OCI-LY3 (cell line): Measurements from ENCODE around the gene ROPN1L.

Experiments
- EZH2phosphoT487 ChIP-seq: fragments of 200-600 bp; shearing (Covaris generic); IDR thresholded peaks from 2 replicates; pipeline ENCODE4 v1.6.1; 2018; ENCODE audit warnings: antibody characterized with exemption, mixed run types, low read depth
- TF ChIP-seq, protein P1 (sequence below): fragments of 200-600, 300-600 bp; sonication (generic); IDR thresholded peaks from 2 replicates; pipeline ENCODE4 v1.5.1; 2014; ENCODE audit warnings: antibody characterized with exemption, low read length, low read depth

DNA sequence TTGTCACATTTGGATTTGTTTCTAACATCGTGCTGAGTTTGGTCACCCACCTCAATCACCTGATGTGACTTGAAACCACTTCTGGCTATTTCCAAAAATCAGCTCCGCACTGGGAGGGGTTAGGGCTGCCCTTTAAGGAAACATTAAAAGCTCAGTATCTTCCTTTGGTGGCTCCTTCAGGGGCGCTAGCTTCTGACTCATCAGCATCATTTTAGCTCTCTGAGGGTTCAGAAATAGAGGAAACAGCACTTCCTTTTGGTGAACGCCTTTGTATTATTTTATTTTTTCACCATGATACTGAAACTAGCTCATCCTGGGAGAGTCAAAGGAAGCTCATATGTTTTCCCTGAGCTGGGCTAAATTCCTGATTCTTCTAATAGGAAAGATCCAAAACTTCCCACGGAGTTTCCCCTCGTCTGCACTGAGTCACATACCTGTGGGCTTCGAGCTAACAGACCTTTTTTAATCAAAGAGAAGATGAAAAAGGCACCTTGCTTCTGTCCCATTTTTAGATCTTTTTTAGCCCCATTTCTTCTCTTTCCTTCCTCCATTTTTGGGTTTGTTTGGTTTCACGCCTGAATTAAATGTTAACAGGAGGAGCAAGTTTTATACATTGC is 48.2 kb downstream of the ROPN1L start:
- TF ChIP-seq, protein P1, sequence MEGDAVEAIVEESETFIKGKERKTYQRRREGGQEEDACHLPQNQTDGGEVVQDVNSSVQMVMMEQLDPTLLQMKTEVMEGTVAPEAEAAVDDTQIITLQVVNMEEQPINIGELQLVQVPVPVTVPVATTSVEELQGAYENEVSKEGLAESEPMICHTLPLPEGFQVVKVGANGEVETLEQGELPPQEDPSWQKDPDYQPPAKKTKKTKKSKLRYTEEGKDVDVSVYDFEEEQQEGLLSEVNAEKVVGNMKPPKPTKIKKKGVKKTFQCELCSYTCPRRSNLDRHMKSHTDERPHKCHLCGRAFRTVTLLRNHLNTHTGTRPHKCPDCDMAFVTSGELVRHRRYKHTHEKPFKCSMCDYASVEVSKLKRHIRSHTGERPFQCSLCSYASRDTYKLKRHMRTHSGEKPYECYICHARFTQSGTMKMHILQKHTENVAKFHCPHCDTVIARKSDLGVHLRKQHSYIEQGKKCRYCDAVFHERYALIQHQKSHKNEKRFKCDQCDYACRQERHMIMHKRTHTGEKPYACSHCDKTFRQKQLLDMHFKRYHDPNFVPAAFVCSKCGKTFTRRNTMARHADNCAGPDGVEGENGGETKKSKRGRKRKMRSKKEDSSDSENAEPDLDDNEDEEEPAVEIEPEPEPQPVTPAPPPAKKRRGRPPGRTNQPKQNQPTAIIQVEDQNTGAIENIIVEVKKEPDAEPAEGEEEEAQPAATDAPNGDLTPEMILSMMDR: no peak
- TF ChIP-seq EZH2phosphoT487: no peak
